GM12892 (cell line): ENCODE measurements around the gene SCG3.

Experiments used
- DNase-seq: peaks from one replicate; pipeline ENCODE4 v3.0.0; 2011; ENCODE audit not compliant: insufficient read length
- FAIRE-seq: peaks from 2 replicates; lab custom pipeline; 2011; peaks lifted over from hg19 to GRCh38; lab: Jason Lieb, UNC
- POLR2A ChIP-seq: IDR thresholded peaks from 2 replicates; pipeline ENCODE4 v1.6.1; 2011; ENCODE audit warnings: low read depth, low read length, control low read depth
- POLR2AphosphoS5 ChIP-seq: IDR thresholded peaks from 2 replicates; pipeline ENCODE4 v1.6.1; 2011; ENCODE audit warnings: low read depth, low read length, control low read depth
- TAF1 ChIP-seq: IDR thresholded peaks from 2 replicates; pipeline ENCODE4 v1.6.1; 2011; ENCODE audit warnings: low read depth, mild to moderate bottlenecking, control low read depth, low read length, borderline replicate concordance

SCG3 gene

GRCh38 chr15:51751697-51752683 is 70.7 kb downstream of the SCG3 start:
- TF ChIP-seq POLR2A: peak; percentile 49; the same call in 1 of the 2 replicates
- no peak; the same call in 1 of the 2 replicates for TF ChIP-seq POLR2AphosphoS5
- TF ChIP-seq TAF1: no peak
- peak; percentile 80 for FAIRE-seq
- DNase-seq: peak; percentile 35

- DNase-seq (no peak), FAIRE-seq (peak; percentile 38)
- TF ChIP-seq POLR2AphosphoS5 (no peak), TAF1 (no peak), POLR2A (no peak)
These were observed 71.6 kb downstream of the SCG3 start for GRCh38 chr15:51752888-51753287.

- no peak for DNase-seq
- no peak for FAIRE-seq
These were observed 73.0 kb downstream of the SCG3 start for GRCh38 chr15:51754267-51754666.

GRCh38 chr15:51755790-51756189 is 74.5 kb downstream of the SCG3 start:
- FAIRE-seq (no peak), DNase-seq (no peak)
- no peak for TF ChIP-seq POLR2A
- no peak for TF ChIP-seq POLR2AphosphoS5
- TF ChIP-seq TAF1: no peak

More at GRCh38 chr15:51754267-51754666, 73.0 kb downstream of the SCG3 start:
- TF ChIP-seq POLR2AphosphoS5 (no peak), POLR2A (no peak), TAF1 (no peak)

- FAIRE-seq: no peak
These were observed 75.2 kb downstream of the SCG3 start for GRCh38 chr15:51756482-51756881.

GRCh38 chr15:51757450-51757849 is 76.1 kb downstream of the SCG3 start:
- FAIRE-seq (no peak), DNase-seq (no peak)
- no peak for TF ChIP-seq POLR2A
- TF ChIP-seq POLR2AphosphoS5: no peak
- no peak for TF ChIP-seq TAF1

More at GRCh38 chr15:51756482-51756881, 75.2 kb downstream of the SCG3 start:
- no peak for DNase-seq
- TF ChIP-seq TAF1 (no peak), POLR2A (no peak), POLR2AphosphoS5 (no peak)

GRCh38 chr15:51758645-51759044 is 77.3 kb downstream of the SCG3 start:
- no peak for TF ChIP-seq POLR2A
- TF ChIP-seq POLR2AphosphoS5: no peak
- TF ChIP-seq TAF1: no peak
- FAIRE-seq (no peak), DNase-seq (no peak)

GRCh38 chr15:51759557-51760070 is 78.3 kb downstream of the SCG3 start:
- DNase-seq: no peak
- TF ChIP-seq POLR2A: no peak
- no peak for TF ChIP-seq POLR2AphosphoS5
- TF ChIP-seq TAF1: no peak
- FAIRE-seq: no peak

- TF ChIP-seq POLR2A (no peak), TAF1 (no peak), POLR2AphosphoS5 (no peak)
- DNase-seq: no peak
- FAIRE-seq: no peak
These were observed 79.5 kb downstream of the SCG3 start for GRCh38 chr15:51760805-51761204.

GRCh38 chr15:51765751-51766150 is 84.4 kb downstream of the SCG3 start:
- no peak for FAIRE-seq

GRCh38 chr15:51766341-51766740 is 85.0 kb downstream of the SCG3 start:
- no peak for TF ChIP-seq TAF1
- TF ChIP-seq POLR2A: no peak
- no peak for TF ChIP-seq POLR2AphosphoS5
- DNase-seq (no peak), FAIRE-seq (no peak)

More at GRCh38 chr15:51765751-51766150, 84.4 kb downstream of the SCG3 start:
- no peak for TF ChIP-seq POLR2A
- no peak for TF ChIP-seq POLR2AphosphoS5
- TF ChIP-seq TAF1: no peak
- DNase-seq: no peak

- TF ChIP-seq POLR2A (no peak), TAF1 (no peak), POLR2AphosphoS5 (no peak)
- DNase-seq (no peak), FAIRE-seq (no peak)
These were observed 86.7 kb downstream of the SCG3 start for GRCh38 chr15:51768018-51768417.
